Hepatocyte (in vitro differentiated cells): Measurements from ENCODE around the gene DLX3.

Experiments
- EZH2 ChIP-seq: fragments of 200-600 bp; sonication (generic); IDR thresholded peaks from 2 replicates; pipeline ENCODE4 v1.6.1; 2016; ENCODE audit warnings: antibody characterized with exemption, mild to moderate bottlenecking, borderline replicate concordance
- EZH2phosphoT487 ChIP-seq: fragments of 200-600 bp; sonication (generic); IDR thresholded peaks from one replicate; pipeline ENCODE4 v1.6.1; 2018; ENCODE audit warnings: antibody characterized with exemption, mild to moderate bottlenecking, low read depth, moderate library complexity; ENCODE audit not compliant: unreplicated experiment, severe bottlenecking
- TF ChIP-seq, protein P1 (sequence below): fragments of 200-600 bp; sonication (generic); IDR thresholded peaks from 2 replicates; pipeline ENCODE4 v1.5.1; 2016; ENCODE audit warnings: antibody characterized with exemption, mild to moderate bottlenecking; ENCODE audit not compliant: poor library complexity

DNA sequence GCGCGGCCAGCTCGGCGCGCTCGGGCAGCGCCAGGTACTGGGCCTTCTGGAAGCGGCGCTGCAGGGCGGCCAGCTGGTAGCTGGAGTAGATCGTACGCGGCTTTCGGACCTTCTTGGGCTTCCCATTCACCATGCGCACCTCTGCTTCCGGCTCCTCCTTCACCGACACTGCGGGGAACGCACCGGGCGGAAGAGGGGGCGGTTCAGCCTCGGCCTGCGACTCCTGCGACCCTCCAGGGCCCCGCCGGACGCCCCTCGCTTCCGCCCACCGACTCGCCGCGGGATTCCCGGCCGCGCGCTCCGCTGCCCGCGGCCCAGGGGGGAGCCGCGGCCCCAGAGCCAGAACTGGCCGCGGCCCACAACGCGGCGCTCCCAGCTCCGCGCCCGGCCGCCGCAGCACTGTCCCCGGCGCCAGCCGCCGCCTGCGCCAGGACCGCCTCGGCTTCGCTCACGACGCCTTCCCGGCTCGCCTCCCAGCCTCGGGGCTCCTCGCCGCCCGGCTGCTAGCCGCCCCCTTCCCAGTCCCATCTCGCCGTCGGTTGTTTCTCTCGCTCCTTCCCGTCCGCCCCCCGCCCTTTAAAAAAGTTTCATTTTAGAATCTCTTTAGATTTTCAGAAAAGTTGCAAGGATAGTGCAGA lies 1.5 kb downstream of the DLX3 start:
- TF ChIP-seq, protein P1, sequence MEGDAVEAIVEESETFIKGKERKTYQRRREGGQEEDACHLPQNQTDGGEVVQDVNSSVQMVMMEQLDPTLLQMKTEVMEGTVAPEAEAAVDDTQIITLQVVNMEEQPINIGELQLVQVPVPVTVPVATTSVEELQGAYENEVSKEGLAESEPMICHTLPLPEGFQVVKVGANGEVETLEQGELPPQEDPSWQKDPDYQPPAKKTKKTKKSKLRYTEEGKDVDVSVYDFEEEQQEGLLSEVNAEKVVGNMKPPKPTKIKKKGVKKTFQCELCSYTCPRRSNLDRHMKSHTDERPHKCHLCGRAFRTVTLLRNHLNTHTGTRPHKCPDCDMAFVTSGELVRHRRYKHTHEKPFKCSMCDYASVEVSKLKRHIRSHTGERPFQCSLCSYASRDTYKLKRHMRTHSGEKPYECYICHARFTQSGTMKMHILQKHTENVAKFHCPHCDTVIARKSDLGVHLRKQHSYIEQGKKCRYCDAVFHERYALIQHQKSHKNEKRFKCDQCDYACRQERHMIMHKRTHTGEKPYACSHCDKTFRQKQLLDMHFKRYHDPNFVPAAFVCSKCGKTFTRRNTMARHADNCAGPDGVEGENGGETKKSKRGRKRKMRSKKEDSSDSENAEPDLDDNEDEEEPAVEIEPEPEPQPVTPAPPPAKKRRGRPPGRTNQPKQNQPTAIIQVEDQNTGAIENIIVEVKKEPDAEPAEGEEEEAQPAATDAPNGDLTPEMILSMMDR, result no peak
- TF ChIP-seq EZH2 (no peak), EZH2phosphoT487 (no peak)
